Endothelial cell of umbilical vein (primary cell): ENCODE measurements around the gene USPL1. TPM values are rescaled to one million over a fixed set of nuclear protein-coding genes. Genes with fewer than 3 reads are reported as not detected.

ENCODE experiments used
- BruUV-seq: library from RNA; stranded (reverse); fragments of 400-500 nt; replicated peaks from 2 replicates; lab custom pipeline; 2021; lab: Mats Ljungman, UMichigan
- CTCF ChIA-PET: fragments of 300-600, 350-600 bp; sonication (Branson Sonifier 250); formaldehyde crosslinking; loops from one replicate; lab custom pipeline; 2021; ENCODE audit warnings: antibody characterized with exemption, inconsistent platforms; lab: Charles Lee
- POLR2A ChIA-PET: fragments of 300-600, 350-600 bp; sonication (Branson Sonifier 250); formaldehyde crosslinking; loops from one replicate; lab custom pipeline; 2021; ENCODE audit warnings: antibody characterized with exemption, inconsistent platforms; lab: Charles Lee
- DNase-seq: peaks from one replicate; pipeline ENCODE4 v3.0.0-alpha.2; 2011; ENCODE audit warnings: low read depth, low spot score
- FAIRE-seq: peaks from 2 replicates; lab custom pipeline; 2011; peaks lifted over from hg19 to GRCh38; lab: Jason Lieb, UNC
- H2AFZ ChIP-seq: 2 replicates; pipeline ENCODE4 v1.6.0; 2012; ENCODE audit warnings: low read depth, low read length, control low read depth, inconsistent platforms
- H3K27ac ChIP-seq: 2 replicates; pipeline ENCODE4 v1.5.1; 2011; ENCODE audit warnings: low read depth, mild to moderate bottlenecking, control low read depth, low read length, moderate library complexity; ENCODE audit not compliant: insufficient read depth
- H3K27me3 ChIP-seq, 2 experiments: 2 replicates each; pipeline versions ENCODE4 v1.6.0 to v1.6.1; 2011; ENCODE audit warnings: low read length in 2 of 2, mixed read lengths in 1 of 2; ENCODE audit not compliant: control insufficient read depth in 2 of 2, insufficient read depth in 2 of 2
- H3K36me3 ChIP-seq, 2 experiments: 2 replicates in 1 of 2; 3 replicates in 1 of 2; pipeline ENCODE4 v1.5.1; 2011; ENCODE audit warnings: low read length in 2 of 2, mild to moderate bottlenecking in 1 of 2, moderate library complexity in 1 of 2; ENCODE audit not compliant: control insufficient read depth in 2 of 2, insufficient read depth in 2 of 2; ENCODE audit errors: extremely low read depth in 1 of 2
- H3K4me1 ChIP-seq: 3 replicates; pipeline ENCODE4 v1.5.1; 2011; ENCODE audit warnings: mild to moderate bottlenecking, low read length; ENCODE audit not compliant: control insufficient read depth, insufficient read depth; ENCODE audit errors: extremely low read depth
- H3K4me2 ChIP-seq: 2 replicates; pipeline ENCODE4 v1.6.1; 2011; ENCODE audit warnings: low read length, control low read depth, mixed read lengths; ENCODE audit not compliant: insufficient read depth
- H3K4me3 ChIP-seq, 3 experiments: fragments of 200-600 bp in 1 of 3; sonication (generic), shearing (Covaris generic) in 1 of 3; replicated peaks in 1 of 3; 2 replicates each; pipeline ENCODE4 v1.5.1; 2011 to 2016; ENCODE audit warnings: control low read depth in 3 of 3, low read length in 3 of 3, mild to moderate bottlenecking in 2 of 3, inconsistent platforms in 1 of 3, low read depth in 1 of 3, moderate library complexity in 1 of 3; ENCODE audit not compliant: insufficient read depth in 1 of 3
- H3K79me2 ChIP-seq: 2 replicates; pipeline ENCODE4 v1.6.0; 2012; ENCODE audit warnings: low read length, inconsistent platforms; ENCODE audit not compliant: control insufficient read depth, insufficient read depth
- H3K9ac ChIP-seq: replicated peaks from 2 replicates; pipeline ENCODE3; 2011; ENCODE audit warnings: low read length, control low read depth; ENCODE audit not compliant: insufficient read depth; ENCODE audit errors: extremely low read depth
- H3K9me1 ChIP-seq: replicated peaks from 3 replicates; pipeline ENCODE4 v1.6.0; 2011; ENCODE audit warnings: mild to moderate bottlenecking, low read length; ENCODE audit not compliant: control insufficient read depth, insufficient read depth; ENCODE audit errors: extremely low read depth
- H3K9me3 ChIP-seq: replicated peaks from 2 replicates; pipeline ENCODE4 v1.5.1; 2012; ENCODE audit warnings: low read length, inconsistent platforms; ENCODE audit not compliant: control insufficient read depth, insufficient read depth
- H4K20me1 ChIP-seq: replicated peaks from 2 replicates; pipeline ENCODE3; 2011; ENCODE audit warnings: mild to moderate bottlenecking, low read length; ENCODE audit not compliant: control insufficient read depth, insufficient read depth; ENCODE audit errors: extremely low read depth
- EZH2 ChIP-seq: IDR thresholded peaks from 2 replicates; pipeline ENCODE4 v1.6.1; 2012; ENCODE audit warnings: borderline replicate concordance, low read depth, mild to moderate bottlenecking, moderate library complexity, low read length, inconsistent platforms; ENCODE audit not compliant: severe bottlenecking
- FOS ChIP-seq: IDR thresholded peaks from 2 replicates; pipeline ENCODE4 v1.6.1; 2011; ENCODE audit warnings: mild to moderate bottlenecking, low read length, moderate library complexity, borderline replicate concordance; ENCODE audit not compliant: insufficient read depth
- POLR2A ChIP-seq: IDR thresholded peaks from 2 replicates; pipeline ENCODE4 v1.6.1; 2012; ENCODE audit warnings: low read depth, mild to moderate bottlenecking, control low read depth, low read length
- dilution Hi-C: fragments of 300-500 bp; cut with MboI; formaldehyde crosslinking; loops from one replicate; pipeline ENCODE4 v1.15.0; 2019; ENCODE audit warnings: low sequenced_read_pairs; ENCODE audit not compliant: extremely low pct_ligation_motif_present
- intact Hi-C: fragments of 100-400 bp; cut with micrococcal nuclease; formaldehyde crosslinking; loops from one replicate; pipeline ENCODE4 v1.10.0; 2022
- polyA plus RNA-seq, 4 experiments: library from polyadenylated mRNA; depleted of rRNA in 3 of 4; stranded (reverse) in 3 of 4; unstranded in 1 of 4; fragments of >200 nt; gene quantifications; 2 replicates each; pipeline versions ENCODE4 v1.2.1 to v1.2.3, GENCODE V29; 2011 to 2012; ENCODE audit warnings: missing spikeins in 1 of 4
- total RNA-seq: library from RNA; stranded (reverse); gene quantifications from 2 replicates; pipeline ENCODE4 v1.2.3, GENCODE V29; 2021
- TF ChIP-seq, protein P1 (sequence below): IDR thresholded peaks from 2 replicates; pipeline ENCODE4 v1.6.1; 2011; ENCODE audit not compliant: insufficient read depth, insufficient read length
- TF ChIP-seq, protein P2 (sequence below), 2 donors: IDR thresholded peaks; 1 replicate in 1 of 2; 2 replicates in 1 of 2; pipeline ENCODE4 v1.5.1; 2011; ENCODE audit warnings: low read length in 2 of 2, mild to moderate bottlenecking in 2 of 2, moderate library complexity in 2 of 2, control low read depth in 1 of 2, inconsistent platforms in 1 of 2, low read depth in 1 of 2; ENCODE audit not compliant: insufficient read depth in 1 of 2; ENCODE audit errors: extremely low read depth in 1 of 2

Gene USPL1
- total and polyA plus RNA-seq, 2 donors (not counting 3 experiments of a cell fraction or from before 2014, with no cell fraction given) = 14.6 to 21.0 TPM

DNA sequence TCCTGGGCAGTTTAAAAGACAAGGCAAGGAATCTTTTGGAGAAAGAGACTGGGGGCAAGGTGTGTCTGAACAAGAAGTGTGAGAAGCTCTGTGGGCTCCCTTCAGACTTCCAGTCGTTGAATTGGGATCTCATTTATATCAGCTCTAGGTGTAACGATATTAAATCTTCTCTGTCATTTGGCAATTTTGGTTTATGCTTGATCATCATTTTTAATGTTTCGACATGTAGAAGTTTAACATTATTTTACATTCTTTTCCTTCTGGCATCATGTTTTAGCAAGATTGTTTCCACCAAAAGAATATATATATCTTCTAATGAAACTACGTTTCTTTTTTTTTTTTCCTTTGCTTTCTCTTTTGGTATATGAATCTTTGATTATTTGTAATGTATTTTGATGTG lies 49.3 kb downstream of the USPL1 start:
- BruUV-seq = no TSS peak
- Histone ChIP-seq H3K27me3 (no peaks in the 10 kb centered on the region), H3K9me3 (no peaks in the 10 kb centered on the region), H3K4me1 (peaks cover 8% of the 10 kb centered on the region), H3K4me3 (no peak overlapping the region), H3K9me1 (no peaks in the 10 kb centered on the region), H4K20me1 (no peaks in the 10 kb centered on the region), H3K27ac (no peak overlapping the region), H3K36me3 (no peaks in the 10 kb centered on the region), H3K4me2 (no peak overlapping the region), H3K9ac (no peak overlapping the region), H2AFZ (no peak overlapping the region), H3K79me2 (no peaks in the 10 kb centered on the region)
- dilution Hi-C loops = no loop called here
- FAIRE-seq = no peak
- CTCF ChIA-PET = no interaction called here
- TF ChIP-seq FOS (no peak), EZH2 (no peak), POLR2A (no peak)
- TF ChIP-seq, protein P1, sequence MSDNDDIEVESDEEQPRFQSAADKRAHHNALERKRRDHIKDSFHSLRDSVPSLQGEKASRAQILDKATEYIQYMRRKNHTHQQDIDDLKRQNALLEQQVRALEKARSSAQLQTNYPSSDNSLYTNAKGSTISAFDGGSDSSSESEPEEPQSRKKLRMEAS = no peak
- POLR2A ChIA-PET = no interaction called here
- intact Hi-C loops = no loop called here
- DNase-seq = no peak

DNA sequence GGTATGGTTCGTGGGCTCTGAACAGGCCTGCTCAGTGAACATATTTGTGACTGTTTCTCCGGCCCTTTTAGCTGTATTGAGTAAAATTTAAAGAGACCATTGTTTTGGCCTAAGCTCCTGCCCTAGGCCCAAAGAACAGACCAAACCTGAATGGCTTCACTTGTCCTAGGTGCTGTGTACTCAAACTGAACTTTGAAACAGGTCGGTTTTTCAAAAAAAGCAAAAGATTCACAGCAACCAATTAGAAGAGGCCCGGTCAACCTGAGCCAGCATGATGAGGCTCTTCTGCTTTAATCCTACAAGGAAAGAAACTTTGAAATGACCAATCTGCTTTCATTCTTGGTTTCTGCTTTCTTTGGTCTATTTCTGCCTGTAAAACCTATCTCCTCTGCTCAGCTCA lies 50.6 kb downstream of the USPL1 start:
- dilution Hi-C loops = no loop called here

More for the DNA sequence above, 50.6 kb downstream of the USPL1 start:
- Histone ChIP-seq H2AFZ (no peak overlapping the region), H3K27ac (no peak overlapping the region), H3K9ac (no peak overlapping the region), H3K36me3 (no peaks in the 10 kb centered on the region), H3K4me1 (peaks cover 10% of the 10 kb centered on the region), H3K79me2 (no peaks in the 10 kb centered on the region), H3K4me2 (no peak overlapping the region), H4K20me1 (no peaks in the 10 kb centered on the region), H3K27me3 (no peaks in the 10 kb centered on the region), H3K9me1 (no peaks in the 10 kb centered on the region), H3K4me3 (no peak overlapping the region), H3K9me3 (no peaks in the 10 kb centered on the region)
- TF ChIP-seq, protein P2, sequence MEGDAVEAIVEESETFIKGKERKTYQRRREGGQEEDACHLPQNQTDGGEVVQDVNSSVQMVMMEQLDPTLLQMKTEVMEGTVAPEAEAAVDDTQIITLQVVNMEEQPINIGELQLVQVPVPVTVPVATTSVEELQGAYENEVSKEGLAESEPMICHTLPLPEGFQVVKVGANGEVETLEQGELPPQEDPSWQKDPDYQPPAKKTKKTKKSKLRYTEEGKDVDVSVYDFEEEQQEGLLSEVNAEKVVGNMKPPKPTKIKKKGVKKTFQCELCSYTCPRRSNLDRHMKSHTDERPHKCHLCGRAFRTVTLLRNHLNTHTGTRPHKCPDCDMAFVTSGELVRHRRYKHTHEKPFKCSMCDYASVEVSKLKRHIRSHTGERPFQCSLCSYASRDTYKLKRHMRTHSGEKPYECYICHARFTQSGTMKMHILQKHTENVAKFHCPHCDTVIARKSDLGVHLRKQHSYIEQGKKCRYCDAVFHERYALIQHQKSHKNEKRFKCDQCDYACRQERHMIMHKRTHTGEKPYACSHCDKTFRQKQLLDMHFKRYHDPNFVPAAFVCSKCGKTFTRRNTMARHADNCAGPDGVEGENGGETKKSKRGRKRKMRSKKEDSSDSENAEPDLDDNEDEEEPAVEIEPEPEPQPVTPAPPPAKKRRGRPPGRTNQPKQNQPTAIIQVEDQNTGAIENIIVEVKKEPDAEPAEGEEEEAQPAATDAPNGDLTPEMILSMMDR (IDR thresholded peaks at IDR 0.05; ENCODE audit: extremely low read depth in 1 of 2, insufficient read depth in 1 of 2, low read depth in 1 of 2, low read length in 2 of 2) = no peak
- TF ChIP-seq FOS (no peak), EZH2 (no peak), POLR2A (no peak)
- POLR2A ChIA-PET = no interaction called here
- DNase-seq (no peak), FAIRE-seq (no peak)
- no TSS peak for BruUV-seq
- CTCF ChIA-PET = no interaction called here
- intact Hi-C loops = no loop called here
